ENCODE results near the gene NUDC. TPM values are rescaled to one million over a fixed set of nuclear protein-coding genes. Genes with fewer than 3 reads are reported as not detected.
A peak's percentile ranks its signal among the peaks of the same experiment; 100 is the strongest.

NUDC gene
- total RNA-seq, 1 donor from 2014 or later = 60.8 TPM

- Mint-ChIP-seq H3K27ac (ENCODE audit: unreplicated experiment) (no peak overlapping the region), H3K9me3 (ENCODE audit: unreplicated experiment) (no peaks in the 10 kb centered on the region), H3K36me3 (ENCODE audit: low read depth, unreplicated experiment) (no peaks in the 10 kb centered on the region), H3K4me3 (ENCODE audit: unreplicated experiment) (peak overlapping the region; percentile 88), H3K27me3 (ENCODE audit: unreplicated experiment) (peaks cover 19% of the 10 kb centered on the region), H3K4me1 (ENCODE audit: unreplicated experiment) (peaks cover 11% of the 10 kb centered on the region)
- TF ChIP-seq CTCF (IDR thresholded peaks at IDR 0.05; ENCODE audit: unreplicated experiment) = no peak
- DNase-seq (ENCODE audit: low spot score) = peak; percentile 30
These were observed 72.7 kb downstream of the NUDC start for GRCh38 chr1:26994020-26994786.

- no peaks in the 10 kb centered on the region for H3K9me3 Mint-ChIP-seq (ENCODE audit: unreplicated experiment)
- H3K36me3 Mint-ChIP-seq (ENCODE audit: low read depth, unreplicated experiment) = no peaks in the 10 kb centered on the region
- no peak overlapping the region for H3K27ac Mint-ChIP-seq (ENCODE audit: unreplicated experiment)
- H3K27me3 Mint-ChIP-seq (ENCODE audit: unreplicated experiment) = peaks cover 19% of the 10 kb centered on the region
- no peak for TF ChIP-seq CTCF (IDR thresholded peaks at IDR 0.05; ENCODE audit: unreplicated experiment)
- H3K4me3 Mint-ChIP-seq (ENCODE audit: unreplicated experiment) = peak overlapping the region; percentile 88
- H3K4me1 Mint-ChIP-seq (ENCODE audit: unreplicated experiment) = peaks cover 11% of the 10 kb centered on the region
- no peak for DNase-seq (ENCODE audit: low spot score)
These were observed 73.4 kb downstream of the NUDC start for GRCh38 chr1:26994787-26995517.

GRCh38 chr1:26996024-26996423 is 74.5 kb downstream of the NUDC start:
- Mint-ChIP-seq H3K4me3 (ENCODE audit: unreplicated experiment) (no peak overlapping the region), H3K27me3 (ENCODE audit: unreplicated experiment) (peaks cover 19% of the 10 kb centered on the region), H3K4me1 (ENCODE audit: unreplicated experiment) (peaks cover 15% of the 10 kb centered on the region), H3K9me3 (ENCODE audit: unreplicated experiment) (no peaks in the 10 kb centered on the region), H3K36me3 (ENCODE audit: low read depth, unreplicated experiment) (no peaks in the 10 kb centered on the region), H3K27ac (ENCODE audit: unreplicated experiment) (no peak overlapping the region)
- no peak for TF ChIP-seq CTCF (IDR thresholded peaks at IDR 0.05; ENCODE audit: unreplicated experiment)
- no peak for DNase-seq (ENCODE audit: low spot score)

Other genes with a start within 250 kb of the NUDC start
- gene ARID1A, start 225.7 kb upstream of the NUDC start, total RNA-seq (ENCODE audit: unreplicated experiment) = 115 TPM
- gene PIGV, start 133.8 kb upstream of the NUDC start, total RNA-seq (ENCODE audit: unreplicated experiment) = 7.6 TPM
- 32.4 TPM for gene ZDHHC18, start 95.1 kb upstream of the NUDC start, total RNA-seq (ENCODE audit: unreplicated experiment)
- gene SFN, start 58.6 kb upstream of the NUDC start, total RNA-seq (ENCODE audit: unreplicated experiment) = 0.54 TPM
- 31.4 TPM for gene GPN2, start 31.5 kb upstream of the NUDC start, total RNA-seq (ENCODE audit: unreplicated experiment)
- gene GPATCH3, start 21.3 kb upstream of the NUDC start, total RNA-seq (ENCODE audit: unreplicated experiment) = 23.4 TPM
- gene NR0B2, start 7.8 kb upstream of the NUDC start, total RNA-seq (ENCODE audit: unreplicated experiment) = not detected
- 0.21 TPM for gene KDF1, start 38.7 kb downstream of the NUDC start, total RNA-seq (ENCODE audit: unreplicated experiment)
- 4.2 TPM for gene TRNP1, start 71.9 kb downstream of the NUDC start, total RNA-seq (ENCODE audit: unreplicated experiment)
- gene TENT5B, start 91.1 kb downstream of the NUDC start, total RNA-seq (ENCODE audit: unreplicated experiment) = 14.1 TPM
- 96.2 TPM for gene SLC9A1, start 233.4 kb downstream of the NUDC start, total RNA-seq (ENCODE audit: unreplicated experiment)